ENCODE results near the gene FOXL2NB.

GRCh38 chr3:138937690-138938055 lies 9.3 kb upstream of the FOXL2NB start:
- TF ChIP-seq POLR2A (IDR thresholded peaks at IDR 0.05) (no peak), CTCF (IDR thresholded peaks at IDR 0.05) (no peak), POLR2AphosphoS5 (IDR thresholded peaks at IDR 0.05) (no peak)
